ENCODE results near the gene DPF3.

DPF3 gene

DNA sequence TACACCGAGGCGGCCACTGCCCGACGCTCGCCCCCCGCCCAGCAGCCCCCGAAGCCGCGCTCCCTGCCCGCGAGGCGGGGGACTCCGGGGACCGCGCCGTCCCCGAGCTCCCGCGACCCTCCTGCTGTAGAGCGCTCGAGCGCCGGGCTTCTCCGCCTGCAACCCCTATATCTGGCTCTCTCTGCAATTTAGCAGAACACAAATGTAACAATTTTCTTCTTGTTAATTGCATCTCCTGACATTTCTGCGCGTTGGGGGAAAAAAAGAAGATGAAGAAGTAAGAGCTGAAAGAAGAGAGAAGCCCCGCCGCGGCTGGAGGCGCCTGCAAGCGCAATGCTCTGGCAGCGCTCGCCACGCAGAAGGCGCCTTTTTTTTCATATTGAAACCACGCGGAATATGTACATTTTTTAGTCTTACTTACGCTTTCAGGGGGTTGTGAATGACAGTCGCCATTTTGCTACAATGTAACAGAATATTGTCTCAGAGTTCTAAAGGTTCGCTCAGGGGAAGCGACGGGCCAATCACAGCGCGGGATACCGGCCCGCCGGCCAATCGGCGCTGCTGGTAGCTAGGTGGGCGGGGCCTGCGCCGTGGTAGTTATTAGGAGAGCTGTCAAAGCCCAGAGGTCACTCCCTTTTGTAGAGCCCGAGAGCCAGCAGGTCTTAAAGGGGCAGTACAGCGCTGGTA, at the start of gene DPF3:
Gene DPF3 (minus strand): TSS at position 466 of the 687 bp plus-strand sequence. CDS start 13 bp downstream, at position 453.
- DNase-seq = peak; percentile 30 to 98 (median 94)

DNA sequence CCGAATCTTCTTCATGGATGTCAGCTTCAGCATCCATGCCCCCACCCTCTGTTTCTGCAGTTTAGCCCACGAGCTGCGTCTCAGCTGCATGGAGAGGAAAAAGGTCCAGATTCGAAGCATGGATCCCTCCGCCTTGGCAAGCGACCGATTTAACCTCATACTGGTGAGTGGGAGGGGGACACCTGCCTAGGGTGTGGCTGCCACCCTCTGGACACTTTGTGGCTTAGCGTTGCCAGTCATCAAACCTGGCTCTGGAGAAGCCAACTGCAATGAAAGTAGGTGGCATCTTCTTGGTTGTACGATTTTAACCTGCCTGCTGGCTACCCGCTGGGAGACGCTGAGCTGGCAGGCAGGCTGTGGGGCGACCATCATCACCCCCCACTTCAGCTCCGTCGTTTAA, 49.0 kb upstream of the DPF3 start:
- no peak for DNase-seq

DNA sequence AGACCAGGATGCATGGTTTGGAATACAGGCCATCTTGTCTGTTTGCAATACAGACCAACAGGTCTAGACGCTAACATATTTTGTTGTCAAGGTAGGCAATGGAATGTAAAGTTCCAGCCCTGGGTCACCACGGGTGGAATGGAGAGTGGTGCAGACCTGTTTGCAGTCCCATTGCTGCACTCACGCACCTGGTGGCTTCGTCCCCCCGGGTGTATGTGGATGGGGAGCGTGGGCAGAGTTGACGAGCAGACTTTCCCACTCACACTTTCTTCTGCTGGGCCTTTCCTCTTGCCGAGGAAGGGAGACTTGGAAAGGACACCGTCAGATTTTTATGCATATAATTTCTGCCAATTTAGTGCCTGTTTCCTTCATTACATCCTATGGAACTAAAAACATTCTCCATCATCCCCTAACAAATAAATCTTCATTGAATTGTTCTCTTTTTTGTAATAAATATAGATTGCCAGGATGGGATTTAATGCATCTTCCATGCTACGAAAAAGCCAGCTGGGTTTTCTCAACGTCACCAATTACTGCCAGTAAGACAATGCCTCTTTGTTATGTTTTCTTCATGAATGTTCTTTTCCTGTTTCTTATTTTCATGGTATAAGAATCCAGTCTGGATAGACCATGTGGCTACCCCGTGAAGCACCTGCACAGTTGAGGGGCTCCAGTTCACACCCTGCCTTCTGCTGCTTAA, 47.5 kb upstream of the DPF3 start:
- peak in 1 of 14 donors; percentile 7 for DNase-seq

DNA sequence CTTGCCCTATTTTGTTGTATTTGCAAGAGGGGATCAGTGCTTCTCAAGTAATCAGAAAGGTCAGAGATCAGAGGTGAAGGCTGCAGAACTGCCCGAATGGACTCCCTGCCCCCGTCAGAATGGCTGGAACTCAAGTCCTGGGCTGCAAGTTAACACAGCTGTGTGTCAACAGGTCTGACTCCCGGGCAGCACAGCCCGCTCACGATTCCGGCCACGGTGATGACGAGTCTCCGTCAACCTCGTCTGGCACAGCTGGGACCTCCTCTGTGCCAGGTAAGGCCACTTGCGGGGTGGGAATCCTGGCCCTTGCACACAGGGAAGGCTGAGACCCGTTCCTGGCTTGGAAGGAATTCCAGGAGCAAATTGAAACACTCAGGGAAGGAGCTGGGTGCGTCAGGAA, 45.7 kb upstream of the DPF3 start:
- no peak for DNase-seq

DNA sequence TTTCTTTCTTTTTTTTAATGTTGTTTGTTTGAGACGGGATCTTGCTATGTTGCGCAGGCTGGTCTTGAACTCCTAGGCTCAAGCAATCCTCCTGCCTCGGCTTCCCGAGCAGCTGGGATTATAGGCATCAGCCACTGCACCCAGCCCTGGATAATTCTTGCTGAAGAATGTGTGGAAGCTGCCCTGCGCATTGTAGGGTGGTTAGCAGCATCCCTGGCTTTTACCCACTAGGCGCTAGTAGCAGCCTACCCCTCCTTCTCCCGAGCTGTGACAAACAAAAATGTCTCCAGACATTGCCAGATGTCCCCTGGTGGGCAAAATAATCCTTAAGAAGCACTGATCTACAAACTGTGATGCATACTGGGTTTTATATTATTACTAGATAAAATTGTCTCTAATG, 39.0 kb upstream of the DPF3 start:
- no peak for DNase-seq

DNA sequence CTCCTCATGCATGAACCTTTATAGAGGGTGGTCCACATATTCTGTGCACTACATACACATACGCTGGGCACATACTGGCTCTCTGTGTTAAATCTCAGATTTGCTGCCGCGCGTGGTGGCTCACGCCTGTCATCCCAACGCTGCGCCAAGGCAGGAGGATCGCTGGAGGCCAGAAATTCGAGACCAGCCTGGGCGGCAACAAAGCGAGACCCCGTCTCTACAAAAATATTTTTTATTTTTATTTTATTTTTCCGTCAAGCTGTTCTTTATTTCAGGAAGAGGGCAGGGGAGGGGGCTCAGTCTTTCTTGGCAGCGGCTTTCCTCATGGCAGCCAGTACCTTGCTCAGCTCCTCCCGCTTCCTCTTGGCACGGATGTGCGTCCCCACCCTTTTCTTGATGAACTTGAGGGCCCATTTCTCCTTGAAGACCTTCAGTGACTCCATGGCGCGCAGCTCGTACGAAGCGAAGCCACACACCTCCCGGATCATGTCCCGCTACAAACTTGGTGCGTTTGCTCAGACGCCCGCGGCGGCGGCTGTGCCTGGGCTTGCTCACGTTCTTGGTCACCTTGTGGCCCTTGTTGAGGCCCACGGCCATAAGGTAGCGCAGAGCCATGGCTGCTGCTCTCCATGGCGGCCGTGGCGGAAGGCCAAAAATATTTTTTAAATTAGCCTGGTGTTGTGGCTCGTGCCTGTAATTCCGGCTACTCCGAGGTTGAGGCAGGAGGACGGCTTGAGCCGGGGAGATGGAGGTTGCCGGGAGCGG, 35.6 kb upstream of the DPF3 start:
- no peak for DNase-seq

DNA sequence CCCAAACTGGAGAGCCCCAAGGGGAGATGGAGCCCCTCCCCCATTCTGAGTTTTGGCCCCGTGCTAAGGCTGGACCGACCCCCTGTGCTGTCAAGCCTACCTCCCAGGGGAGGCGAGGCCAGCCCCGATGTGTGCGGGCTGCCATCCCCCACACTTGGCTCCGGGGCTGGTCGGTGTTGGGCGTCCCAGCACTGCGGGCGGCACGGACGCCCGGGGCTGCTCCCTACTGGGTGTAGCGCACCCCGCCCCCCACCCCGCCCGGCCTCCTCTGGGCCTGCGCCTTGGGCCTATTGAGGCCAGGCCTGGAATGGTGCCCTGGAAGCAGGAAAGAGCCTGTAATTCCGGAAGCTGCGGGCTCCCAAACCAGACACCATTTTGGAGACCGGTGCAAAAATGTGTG, 35.0 kb upstream of the DPF3 start:
- no peak for DNase-seq

DNA sequence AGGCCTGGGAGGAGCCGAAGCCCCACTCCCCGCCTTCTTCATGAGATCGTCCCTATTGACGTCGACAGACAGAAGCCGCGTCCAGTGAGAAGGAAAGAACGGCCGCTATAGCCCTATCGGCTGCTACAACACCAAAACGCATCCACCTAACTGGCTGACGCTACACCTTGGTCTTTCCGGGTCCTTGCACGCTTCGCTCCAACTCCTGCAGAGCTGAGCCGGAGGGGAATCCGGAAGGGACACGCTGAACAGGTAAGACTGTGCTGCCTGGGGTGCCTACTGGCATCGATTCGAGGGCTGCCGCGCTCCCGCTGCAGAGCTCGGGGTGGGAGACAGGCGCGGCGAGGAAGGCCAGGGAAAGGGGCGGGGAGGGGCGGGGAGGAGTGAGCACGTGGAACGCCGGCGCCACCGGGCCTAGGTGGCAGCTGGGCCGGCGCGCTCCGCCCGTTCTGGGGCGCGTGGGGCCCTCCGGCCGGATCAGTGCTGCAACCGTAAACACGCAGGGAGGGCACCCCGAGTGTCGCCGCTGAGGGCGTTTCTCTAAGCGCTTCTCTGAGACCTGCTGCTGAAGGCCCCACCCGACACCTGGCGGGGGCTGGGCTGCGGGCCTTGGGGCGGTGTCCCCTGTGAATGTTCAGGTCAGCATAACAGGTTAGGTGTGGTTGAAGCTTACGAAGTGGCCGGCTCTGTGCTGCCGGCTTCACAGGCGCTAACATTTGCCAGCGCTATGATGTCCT, 32.6 kb upstream of the DPF3 start, which contains the start of gene DCAF4:
Gene DCAF4 (plus strand): TSS at position 173 of the 737 bp plus-strand sequence. CDS start 11,515 bp downstream, outside the sequence.
- DNase-seq = peak; percentile 59 to 94 (median 88)

DNA sequence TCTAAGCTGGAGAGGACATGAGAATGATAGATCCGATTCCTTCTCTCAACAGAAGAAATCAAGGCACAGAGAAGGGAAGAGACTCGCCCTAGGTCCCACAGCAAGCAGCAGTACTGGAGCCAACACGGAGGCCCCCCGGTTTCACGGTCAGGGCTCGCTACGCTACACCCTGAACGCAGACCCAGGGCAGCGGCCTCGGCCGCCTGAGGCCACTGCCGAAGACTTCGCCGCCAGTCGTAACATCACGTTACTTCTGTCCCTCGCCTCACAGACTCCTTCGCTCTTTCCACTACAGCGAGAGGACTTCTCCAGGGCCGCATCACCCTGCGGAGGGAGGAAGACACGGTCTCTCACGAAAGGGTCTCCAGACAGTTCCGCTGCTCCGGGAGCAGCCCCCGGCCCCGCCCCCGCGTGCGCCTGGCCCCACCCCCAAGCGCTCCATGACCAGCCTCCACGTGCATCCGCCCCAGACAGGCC, 32.0 kb upstream of the DPF3 start:
- DNase-seq = no peak

DNA sequence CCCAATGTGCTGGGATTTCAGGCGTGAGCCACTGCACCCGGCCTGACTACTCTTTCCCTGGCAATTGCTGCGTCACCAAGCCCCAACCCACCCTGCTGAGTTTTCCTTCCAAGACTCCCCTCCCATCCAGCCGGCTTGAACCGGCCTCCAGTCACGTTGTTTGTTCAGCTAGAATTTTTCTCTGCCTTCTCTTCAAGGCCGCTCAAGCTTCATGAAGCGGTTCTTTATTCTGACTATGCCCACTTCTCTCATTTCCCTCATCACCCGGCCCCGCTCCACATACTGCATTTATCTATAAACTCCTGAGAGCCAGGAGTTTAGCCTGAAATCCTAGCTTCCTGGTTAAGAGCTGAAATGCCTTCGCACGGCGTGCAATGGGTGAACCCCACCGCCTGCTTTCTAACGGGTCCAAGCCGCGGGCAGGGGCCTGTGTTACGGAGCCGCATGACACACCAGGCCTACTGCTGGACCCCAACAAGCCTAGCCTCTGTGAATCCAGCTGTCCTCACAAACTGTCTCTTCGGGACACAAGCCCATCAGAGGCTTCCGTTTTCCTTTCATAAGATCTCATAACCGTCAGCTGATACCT, 31.4 kb upstream of the DPF3 start:
- DNase-seq = no peak

DNA sequence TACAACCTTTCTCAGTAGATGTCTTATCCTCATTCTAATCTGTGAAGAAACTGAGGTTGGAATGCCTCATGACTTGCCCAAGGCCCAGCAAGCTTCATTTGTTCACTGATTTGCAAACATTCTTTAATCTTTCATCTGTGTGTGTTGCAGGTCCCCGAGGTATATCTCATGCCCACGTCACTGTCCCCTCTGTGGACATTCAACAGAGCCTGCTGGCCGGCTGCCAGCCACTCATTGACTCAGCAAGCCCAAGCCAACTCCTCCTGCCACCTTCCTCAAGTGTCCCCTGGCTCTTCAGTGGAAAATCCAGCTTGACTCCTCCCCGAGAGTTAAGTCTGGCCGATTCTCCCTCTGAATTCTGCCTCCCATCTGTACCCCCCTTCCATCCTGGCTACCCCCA, 30.4 kb upstream of the DPF3 start:
- DNase-seq = no peak

DNA sequence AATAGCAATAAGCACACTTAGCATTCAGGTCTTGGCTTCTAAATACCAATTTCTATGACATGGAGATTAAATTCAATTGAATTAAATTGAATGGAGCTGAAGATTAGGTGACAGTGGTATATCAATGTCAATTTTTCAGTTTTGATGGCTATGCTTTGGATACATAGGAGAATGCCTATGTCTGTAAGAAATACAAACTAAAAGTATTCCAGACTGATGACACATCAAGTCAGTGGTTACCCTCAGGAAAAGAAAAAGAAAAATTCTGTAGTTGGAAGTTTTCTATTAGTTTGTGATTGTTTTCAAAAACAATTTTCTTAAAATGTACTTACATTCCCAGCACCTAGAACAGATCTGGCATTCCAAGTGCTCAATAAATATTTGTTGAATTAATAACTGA, 27.5 kb upstream of the DPF3 start:
- DNase-seq = no peak

DNA sequence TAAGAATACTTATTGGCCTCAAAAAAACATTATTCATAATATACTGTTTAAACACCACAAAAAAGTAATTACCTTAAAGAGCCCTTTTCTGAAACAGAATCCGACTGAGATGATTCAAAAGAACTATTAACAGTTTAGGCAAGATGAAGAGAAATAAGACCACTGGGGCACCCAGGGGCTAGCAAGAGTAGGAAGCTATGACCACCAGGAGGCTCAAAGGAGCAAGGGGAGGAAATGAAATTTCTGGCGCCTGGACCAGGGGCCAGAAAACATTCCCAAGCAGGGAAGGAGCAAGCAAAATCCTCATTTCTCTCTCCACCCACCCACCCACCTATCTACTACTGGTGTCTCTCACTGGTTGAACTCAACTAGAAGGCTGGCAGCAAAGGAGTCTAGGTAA, 26.1 kb upstream of the DPF3 start:
- DNase-seq = no peak

DNA sequence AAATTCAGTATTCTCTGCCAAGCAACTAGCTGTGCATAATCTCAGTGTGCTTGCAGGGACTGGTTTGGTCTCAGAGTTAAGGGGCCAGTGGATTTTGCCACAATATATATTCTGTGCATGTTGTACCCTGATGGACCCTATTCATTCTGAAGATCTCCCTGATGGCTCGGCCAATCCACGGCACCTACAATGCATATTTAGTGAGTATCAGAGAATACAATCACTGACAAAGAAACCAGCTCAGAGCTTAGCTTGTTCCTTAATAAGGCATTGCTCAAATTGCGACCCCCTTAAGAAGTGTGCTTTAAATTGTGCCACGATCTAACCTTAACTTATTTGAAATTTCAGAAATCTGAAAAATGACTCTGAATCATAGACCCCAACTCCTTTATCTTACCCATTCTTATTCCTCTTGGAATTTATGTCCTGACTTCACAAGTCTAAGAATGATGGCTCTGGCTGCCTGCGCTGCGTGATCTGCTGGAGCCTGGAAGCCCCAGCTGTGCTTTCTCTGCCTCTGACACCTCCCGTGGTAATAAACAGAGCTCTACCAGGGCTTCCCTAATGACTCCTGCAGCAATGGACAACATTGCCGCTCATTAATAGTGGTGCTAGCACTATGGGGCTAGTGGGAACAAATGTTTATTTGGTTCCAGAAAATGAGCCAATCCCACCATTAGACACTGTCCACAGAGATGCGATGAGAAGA, 23.3 kb upstream of the DPF3 start:
- DNase-seq = no peak

DNA sequence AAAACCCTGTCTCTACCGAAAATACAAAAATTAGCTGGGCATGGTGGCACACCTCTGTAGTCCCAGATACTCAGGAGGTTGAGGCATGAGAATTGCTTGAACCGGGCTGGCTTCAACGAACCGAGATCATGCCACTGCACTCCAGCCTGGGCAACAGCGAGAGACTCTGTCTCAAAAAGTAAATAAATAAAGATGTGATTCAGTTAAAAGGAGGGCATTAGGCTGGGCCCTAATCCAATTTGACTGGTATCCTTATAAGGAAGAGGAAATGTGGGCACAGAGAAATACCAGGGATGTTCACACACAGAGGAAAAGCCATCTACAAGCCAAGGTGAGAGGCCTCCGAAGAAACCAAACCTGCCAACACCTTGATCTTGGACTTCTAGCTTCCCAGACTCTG, 22.3 kb upstream of the DPF3 start:
- no peak for DNase-seq

DNA sequence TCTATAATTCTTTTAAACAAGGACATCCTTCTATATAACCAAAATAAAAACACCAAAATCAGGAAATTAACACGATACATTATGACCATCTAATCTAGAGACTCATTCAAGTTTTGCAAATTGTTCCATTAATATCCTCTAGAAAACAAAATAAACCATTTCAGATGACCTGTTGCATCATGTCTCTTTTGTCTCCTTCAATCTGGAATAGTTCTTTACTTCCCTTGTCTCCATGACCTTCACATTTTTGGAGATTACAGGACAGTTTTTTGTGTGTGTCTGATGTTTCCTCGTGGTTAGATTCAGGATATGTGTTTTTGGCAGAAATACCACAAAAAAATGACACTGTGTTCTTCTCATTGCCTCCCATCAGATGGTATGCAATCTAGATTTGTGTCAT, 19.9 kb upstream of the DPF3 start:
- DNase-seq = no peak

DNA sequence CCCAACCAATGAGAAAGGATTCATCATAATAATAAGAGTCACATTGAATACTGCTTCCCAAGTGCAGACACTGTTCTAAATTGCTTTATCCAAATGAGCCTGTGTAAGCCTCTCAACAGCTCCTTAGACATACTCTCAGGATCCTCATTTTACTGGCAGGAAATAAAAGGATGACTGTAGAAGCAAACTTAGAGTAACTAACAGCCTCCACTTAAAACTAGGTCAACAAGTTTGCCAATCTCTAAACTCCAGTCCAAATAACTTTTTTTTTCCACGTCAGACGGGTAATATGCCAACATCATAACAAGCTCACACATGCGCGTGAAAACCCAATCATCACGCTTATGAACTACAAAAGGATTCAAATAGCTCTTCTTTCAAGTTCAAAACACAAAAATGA, 15.3 kb upstream of the DPF3 start:
- no peak for DNase-seq

DNA sequence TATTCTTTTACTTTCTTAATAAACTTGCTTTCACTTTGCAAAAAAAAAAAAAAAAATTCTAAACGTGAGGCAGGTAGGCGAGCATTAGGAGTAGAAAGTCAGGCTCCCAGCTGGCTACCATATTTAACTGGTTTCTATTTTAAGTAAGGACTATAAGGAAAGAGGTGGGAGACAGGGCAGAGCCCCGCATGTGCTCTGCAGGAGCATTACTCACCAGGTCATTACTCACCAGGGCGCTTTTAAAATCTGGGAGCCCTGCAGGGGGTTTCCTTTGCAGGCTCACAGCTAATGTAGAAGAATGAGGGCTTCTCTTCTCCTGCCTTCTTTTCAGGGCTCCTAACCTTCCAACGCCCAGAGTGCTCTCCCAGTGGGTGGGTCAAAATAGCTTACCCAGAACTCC, 14.0 kb upstream of the DPF3 start:
- no peak for DNase-seq

DNA sequence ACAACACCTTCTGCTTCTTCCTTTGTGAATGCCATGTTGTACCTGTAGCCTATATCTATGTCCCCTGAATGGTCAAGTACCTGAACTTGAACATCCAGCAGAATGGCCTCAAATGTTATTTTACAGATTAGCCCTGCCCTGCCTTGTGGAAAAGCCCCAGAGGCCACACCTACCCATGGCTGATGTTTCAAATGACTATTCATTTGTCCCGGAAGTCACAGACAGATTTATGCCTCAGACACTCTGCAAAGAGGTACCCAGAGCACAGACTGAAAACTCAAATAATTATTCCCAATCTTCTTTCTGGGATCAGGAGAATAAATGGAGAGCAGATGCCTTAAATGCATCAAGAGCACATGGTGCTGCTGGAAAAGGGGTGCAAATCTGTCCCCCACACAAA, 13.0 kb upstream of the DPF3 start:
- no peak for DNase-seq

DNA sequence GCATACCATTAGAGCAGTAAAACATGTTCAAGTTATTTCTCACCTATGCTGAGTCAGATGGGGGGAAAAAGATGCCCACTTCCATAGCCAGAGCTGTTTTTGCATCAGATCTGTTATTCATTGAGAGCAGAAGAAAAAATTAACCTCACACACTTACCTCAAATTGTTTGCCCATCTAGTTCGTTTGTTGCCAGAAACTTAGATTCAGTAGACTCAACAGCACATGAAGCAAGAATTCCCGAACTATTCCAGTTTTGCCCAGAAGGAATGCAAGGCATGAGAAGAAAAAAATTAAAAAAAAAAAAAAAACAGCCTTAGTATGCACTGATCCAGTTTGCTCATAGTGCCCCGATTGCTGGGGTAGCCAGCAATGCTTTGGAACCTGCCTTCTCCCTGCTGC, 12.4 kb upstream of the DPF3 start:
- DNase-seq = no peak

DNA sequence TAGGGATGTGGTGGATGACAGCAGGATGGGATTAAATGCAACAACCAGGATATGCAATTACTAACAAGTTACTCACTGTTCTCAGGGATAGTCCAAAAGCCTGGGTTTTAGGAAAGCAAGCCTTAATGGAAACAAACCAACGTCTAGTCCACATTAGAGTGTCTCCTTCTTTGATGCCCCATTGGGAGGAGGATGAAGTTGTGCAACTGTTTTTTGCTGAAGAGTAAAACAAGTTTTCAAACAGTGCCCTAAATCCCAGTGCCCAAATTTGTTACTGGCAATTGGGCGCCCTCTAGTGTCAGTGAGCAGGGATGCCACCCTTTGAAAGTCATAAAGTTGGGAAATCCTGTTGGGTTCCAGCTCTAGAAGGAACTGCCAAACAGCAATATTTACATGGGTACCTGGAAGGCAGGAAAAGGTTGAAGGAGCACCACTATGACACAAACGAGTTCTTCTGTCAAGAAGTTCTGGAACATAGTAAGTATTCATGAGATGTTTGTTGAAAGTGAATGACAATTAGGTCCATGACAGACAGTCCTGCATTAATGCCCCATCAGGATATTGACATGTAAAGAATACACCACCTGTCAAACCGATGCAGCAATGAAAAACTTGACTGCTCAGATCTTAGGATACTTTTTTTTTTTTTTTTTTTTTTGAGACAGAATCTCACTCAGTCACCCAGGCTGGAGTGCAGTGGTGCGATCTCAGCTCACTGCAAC, 11.1 kb upstream of the DPF3 start:
- peak in 10 of 14 donors; percentile 5 to 58 (median 32) for DNase-seq

Measured in C1 segment of cervical spinal cord (tissue), 14 donors.